WTC11 (cell line): ENCODE measurements around the gene NSL1. TPM values are rescaled to one million over a fixed set of nuclear protein-coding genes. Genes with fewer than 3 reads are reported as not detected.

Experiments
- ATAC-seq: fragments of 200-7000 bp; cut with Tn5 transposase; 2 replicates; pipeline ENCODE4 v1.10.0; 2021; ENCODE audit warnings: mild to moderate bottlenecking, moderate library complexity
- CTCF ChIA-PET: fragments of 300-600 bp; sonication (Branson Sonifier 250); formaldehyde crosslinking; loops from one replicate; lab custom pipeline; 2021; ENCODE audit warnings: antibody characterized with exemption; lab: Charles Lee
- POLR2A ChIA-PET: fragments of 350-600 bp; sonication (Branson Sonifier 250); formaldehyde crosslinking; loops from one replicate; lab custom pipeline; 2021; ENCODE audit warnings: antibody characterized with exemption; lab: Charles Lee
- DNase-seq: peaks from one replicate; pipeline ENCODE4 v3.0.0; 2021; ENCODE audit warnings: low spot score
- H3K27ac Mint-ChIP-seq: 2 replicates; pipeline ENCODE4 v1.8.0; 2021; ENCODE audit warnings: mixed read lengths
- H3K27me3 Mint-ChIP-seq: 2 replicates; pipeline ENCODE4 v1.8.0; 2021; ENCODE audit warnings: low read depth, mild to moderate bottlenecking, moderate library complexity, mixed read lengths
- H3K36me3 Mint-ChIP-seq: 2 replicates; pipeline ENCODE4 v1.8.0; 2021; ENCODE audit warnings: mixed read lengths
- H3K4me1 Mint-ChIP-seq: 2 replicates; pipeline ENCODE4 v1.8.0; 2022; ENCODE audit warnings: mixed read lengths
- H3K4me3 Mint-ChIP-seq: 2 replicates; pipeline ENCODE4 v1.8.0; 2021; ENCODE audit warnings: mild to moderate bottlenecking, moderate library complexity, mixed read lengths
- H3K9me3 Mint-ChIP-seq: 2 replicates; pipeline ENCODE4 v1.8.0; 2021; ENCODE audit warnings: mixed read lengths
- ELF4 ChIP-seq: sonication (generic); formaldehyde crosslinking; IDR thresholded peaks from 2 replicates; pipeline ENCODE4 v1.8.1; 2022; ENCODE audit warnings: low read depth, mild to moderate bottlenecking, moderate library complexity, missing genetic modification reagents
- FOXP1 ChIP-seq: sonication (generic); formaldehyde crosslinking; IDR thresholded peaks from 2 replicates; pipeline ENCODE4 v1.8.0; 2022; ENCODE audit warnings: missing genetic modification reagents, mild to moderate bottlenecking, moderate library complexity, borderline replicate concordance
- GTF2I ChIP-seq: fragments of 250-450 bp; sonication (Bioruptor Pico); conservative IDR thresholded peaks from 2 replicates; pipeline ENCODE4 v1.4.0; 2021; ENCODE audit warnings: mild to moderate bottlenecking
- HMGA2 ChIP-seq: fragments of 250-450 bp; sonication (Bioruptor Pico); IDR thresholded peaks from 2 replicates; pipeline ENCODE4 v1.4.0; 2021; ENCODE audit warnings: mild to moderate bottlenecking, moderate library complexity
- KAT7 ChIP-seq: sonication (generic); formaldehyde crosslinking; IDR thresholded peaks from 2 replicates; pipeline ENCODE4 v1.8.1; 2023; ENCODE audit warnings: missing genetic modification reagents, mild to moderate bottlenecking, borderline replicate concordance
- SP1 ChIP-seq: sonication (generic); formaldehyde crosslinking; conservative IDR thresholded peaks from 2 replicates; pipeline ENCODE4 v1.8.1; 2022; ENCODE audit warnings: missing genetic modification reagents
- TEAD1 ChIP-seq: sonication (generic); formaldehyde crosslinking; IDR thresholded peaks from 2 replicates; pipeline ENCODE4 v1.8.0; 2022; ENCODE audit warnings: mild to moderate bottlenecking, missing genetic modification reagents
- ZNF219 ChIP-seq: sonication (generic); formaldehyde crosslinking; IDR thresholded peaks from 2 replicates; pipeline ENCODE4 v1.8.0; 2023; ENCODE audit warnings: missing genetic modification reagents, mild to moderate bottlenecking, borderline replicate concordance
- total RNA-seq: library from RNA; stranded (reverse); gene quantifications from 3 replicates; pipeline ENCODE4 v1.2.3, GENCODE V29; 2021
- TF ChIP-seq, protein P1 (sequence below): sonication (generic); formaldehyde crosslinking; IDR thresholded peaks from 2 replicates; pipeline ENCODE4 v1.8.0; 2022; ENCODE audit warnings: missing genetic modification reagents
- TF ChIP-seq, protein P2 (sequence below): sonication (generic); formaldehyde crosslinking; IDR thresholded peaks from 2 replicates; pipeline ENCODE4 v1.8.1; 2023; ENCODE audit warnings: mild to moderate bottlenecking, moderate library complexity, missing genetic modification reagents
- TF ChIP-seq, protein P3 (sequence below): sonication (generic); formaldehyde crosslinking; IDR thresholded peaks from 2 replicates; pipeline ENCODE4 v1.8.1; 2023; ENCODE audit warnings: mild to moderate bottlenecking, missing genetic modification reagents
- TF ChIP-seq, protein P4 (sequence below): sonication (generic); formaldehyde crosslinking; IDR thresholded peaks from 2 replicates; pipeline ENCODE4 v1.8.1; 2022; ENCODE audit warnings: low read depth, mild to moderate bottlenecking, moderate library complexity, missing genetic modification reagents, borderline replicate concordance
- TF ChIP-seq, protein P5 (sequence below): sonication (generic); formaldehyde crosslinking; conservative IDR thresholded peaks from 2 replicates; pipeline ENCODE4 v1.8.1; 2023; ENCODE audit warnings: mild to moderate bottlenecking, low read depth, missing genetic modification reagents, moderate library complexity
- TF ChIP-seq, protein P6 (sequence below): fragments of 250-450 bp; sonication (Bioruptor Pico); IDR thresholded peaks from 2 replicates; pipeline ENCODE4 v1.8.0; 2021; ENCODE audit warnings: mild to moderate bottlenecking
- TF ChIP-seq, protein P7 (sequence below): sonication (generic); formaldehyde crosslinking; IDR thresholded peaks from 2 replicates; pipeline ENCODE4 v1.8.1; 2023; ENCODE audit warnings: mild to moderate bottlenecking, missing genetic modification reagents, moderate library complexity

Gene NSL1
- total RNA-seq, 1 experiment from 2014 or later: 55.7 TPM

DNA sequence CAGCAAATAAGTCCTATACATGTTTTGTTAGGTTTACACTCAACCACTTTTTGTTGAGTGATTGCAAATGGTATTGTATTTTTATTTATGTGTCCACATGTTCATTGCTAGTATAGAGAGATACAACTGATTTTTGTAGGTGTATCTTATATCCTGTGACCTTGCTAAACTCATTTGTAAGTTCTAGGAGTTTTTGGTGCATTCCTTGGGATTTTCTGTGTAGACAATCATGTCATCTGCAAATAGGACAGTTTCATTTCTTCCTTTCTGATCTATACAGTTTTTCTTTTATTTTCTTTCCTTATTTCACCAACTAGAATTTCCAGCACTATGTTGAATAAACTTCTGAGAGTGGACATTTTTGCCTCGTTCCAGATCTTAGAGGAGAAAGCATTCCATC, 75.4 kb downstream of the NSL1 start (continued):
- TF ChIP-seq, protein P1, sequence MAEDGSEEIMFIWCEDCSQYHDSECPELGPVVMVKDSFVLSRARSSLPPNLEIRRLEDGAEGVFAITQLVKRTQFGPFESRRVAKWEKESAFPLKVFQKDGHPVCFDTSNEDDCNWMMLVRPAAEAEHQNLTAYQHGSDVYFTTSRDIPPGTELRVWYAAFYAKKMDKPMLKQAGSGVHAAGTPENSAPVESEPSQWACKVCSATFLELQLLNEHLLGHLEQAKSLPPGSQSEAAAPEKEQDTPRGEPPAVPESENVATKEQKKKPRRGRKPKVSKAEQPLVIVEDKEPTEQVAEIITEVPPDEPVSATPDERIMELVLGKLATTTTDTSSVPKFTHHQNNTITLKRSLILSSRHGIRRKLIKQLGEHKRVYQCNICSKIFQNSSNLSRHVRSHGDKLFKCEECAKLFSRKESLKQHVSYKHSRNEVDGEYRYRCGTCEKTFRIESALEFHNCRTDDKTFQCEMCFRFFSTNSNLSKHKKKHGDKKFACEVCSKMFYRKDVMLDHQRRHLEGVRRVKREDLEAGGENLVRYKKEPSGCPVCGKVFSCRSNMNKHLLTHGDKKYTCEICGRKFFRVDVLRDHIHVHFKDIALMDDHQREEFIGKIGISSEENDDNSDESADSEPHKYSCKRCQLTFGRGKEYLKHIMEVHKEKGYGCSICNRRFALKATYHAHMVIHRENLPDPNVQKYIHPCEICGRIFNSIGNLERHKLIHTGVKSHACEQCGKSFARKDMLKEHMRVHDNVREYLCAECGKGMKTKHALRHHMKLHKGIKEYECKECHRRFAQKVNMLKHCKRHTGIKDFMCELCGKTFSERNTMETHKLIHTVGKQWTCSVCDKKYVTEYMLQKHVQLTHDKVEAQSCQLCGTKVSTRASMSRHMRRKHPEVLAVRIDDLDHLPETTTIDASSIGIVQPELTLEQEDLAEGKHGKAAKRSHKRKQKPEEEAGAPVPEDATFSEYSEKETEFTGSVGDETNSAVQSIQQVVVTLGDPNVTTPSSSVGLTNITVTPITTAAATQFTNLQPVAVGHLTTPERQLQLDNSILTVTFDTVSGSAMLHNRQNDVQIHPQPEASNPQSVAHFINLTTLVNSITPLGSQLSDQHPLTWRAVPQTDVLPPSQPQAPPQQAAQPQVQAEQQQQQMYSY (CRISPR knock-in tag): no peak
- TF ChIP-seq, protein P2, sequence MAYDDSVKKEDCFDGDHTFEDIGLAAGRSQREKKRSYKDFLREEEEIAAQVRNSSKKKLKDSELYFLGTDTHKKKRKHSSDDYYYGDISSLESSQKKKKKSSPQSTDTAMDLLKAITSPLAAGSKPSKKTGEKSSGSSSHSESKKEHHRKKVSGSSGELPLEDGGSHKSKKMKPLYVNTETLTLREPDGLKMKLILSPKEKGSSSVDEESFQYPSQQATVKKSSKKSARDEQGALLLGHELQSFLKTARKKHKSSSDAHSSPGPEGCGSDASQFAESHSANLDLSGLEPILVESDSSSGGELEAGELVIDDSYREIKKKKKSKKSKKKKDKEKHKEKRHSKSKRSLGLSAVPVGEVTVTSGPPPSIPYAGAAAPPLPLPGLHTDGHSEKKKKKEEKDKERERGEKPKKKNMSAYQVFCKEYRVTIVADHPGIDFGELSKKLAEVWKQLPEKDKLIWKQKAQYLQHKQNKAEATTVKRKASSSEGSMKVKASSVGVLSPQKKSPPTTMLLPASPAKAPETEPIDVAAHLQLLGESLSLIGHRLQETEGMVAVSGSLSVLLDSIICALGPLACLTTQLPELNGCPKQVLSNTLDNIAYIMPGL: no peak
- no peak for TF ChIP-seq GTF2I (CRISPR knock-in tag)
- TF ChIP-seq ELF4 (CRISPR knock-in tag): no peak

DNA sequence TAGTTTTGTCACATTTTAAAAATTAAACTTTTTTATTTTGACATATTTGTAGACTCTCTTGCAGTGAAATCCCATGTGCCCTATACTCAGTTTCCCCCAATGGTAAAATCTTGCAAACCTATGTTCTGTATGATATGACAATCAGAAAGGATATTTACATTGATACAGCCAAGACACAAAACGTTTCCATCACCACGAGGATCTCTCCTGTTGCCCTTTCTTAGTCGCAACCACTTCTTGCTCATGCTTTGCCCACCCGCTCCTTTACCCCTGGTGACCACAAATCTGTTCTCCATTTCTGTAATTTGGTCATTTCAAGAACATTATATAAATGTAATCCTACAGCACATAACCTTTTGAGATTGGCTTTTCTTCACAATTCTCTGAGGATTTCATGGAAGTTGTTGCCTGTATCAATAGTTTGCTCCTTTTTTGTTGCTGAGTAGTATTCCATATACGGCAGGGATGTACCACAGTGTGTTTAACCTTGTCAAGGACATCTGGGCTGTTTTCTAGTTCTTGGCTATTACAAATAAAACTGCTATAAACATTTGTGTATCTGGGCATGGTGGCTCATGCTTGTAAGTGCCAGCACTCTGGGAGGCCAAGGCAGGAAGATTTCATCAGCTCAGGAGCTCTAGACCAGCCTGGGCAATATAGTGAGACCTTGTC, 78.0 kb downstream of the NSL1 start:
- POLR2A ChIA-PET: no interaction called here
- no peak for ATAC-seq
- no peaks in the 10 kb centered on the region for H3K36me3 Mint-ChIP-seq

More for the DNA sequence above, 78.0 kb downstream of the NSL1 start:
- Mint-ChIP-seq H3K9me3 (peaks cover 6% of the 10 kb centered on the region), H3K27me3 (peaks cover 5% of the 10 kb centered on the region)
- TF ChIP-seq, protein P3, sequence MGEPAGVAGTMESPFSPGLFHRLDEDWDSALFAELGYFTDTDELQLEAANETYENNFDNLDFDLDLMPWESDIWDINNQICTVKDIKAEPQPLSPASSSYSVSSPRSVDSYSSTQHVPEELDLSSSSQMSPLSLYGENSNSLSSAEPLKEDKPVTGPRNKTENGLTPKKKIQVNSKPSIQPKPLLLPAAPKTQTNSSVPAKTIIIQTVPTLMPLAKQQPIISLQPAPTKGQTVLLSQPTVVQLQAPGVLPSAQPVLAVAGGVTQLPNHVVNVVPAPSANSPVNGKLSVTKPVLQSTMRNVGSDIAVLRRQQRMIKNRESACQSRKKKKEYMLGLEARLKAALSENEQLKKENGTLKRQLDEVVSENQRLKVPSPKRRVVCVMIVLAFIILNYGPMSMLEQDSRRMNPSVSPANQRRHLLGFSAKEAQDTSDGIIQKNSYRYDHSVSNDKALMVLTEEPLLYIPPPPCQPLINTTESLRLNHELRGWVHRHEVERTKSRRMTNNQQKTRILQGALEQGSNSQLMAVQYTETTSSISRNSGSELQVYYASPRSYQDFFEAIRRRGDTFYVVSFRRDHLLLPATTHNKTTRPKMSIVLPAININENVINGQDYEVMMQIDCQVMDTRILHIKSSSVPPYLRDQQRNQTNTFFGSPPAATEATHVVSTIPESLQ (CRISPR knock-in tag): no peak
- TF ChIP-seq SP1 (no peak), TEAD1 (CRISPR knock-in tag) (no peak), KAT7 (CRISPR knock-in tag) (no peak), ZNF219 (CRISPR knock-in tag) (no peak), FOXP1 (no peak), HMGA2 (no peak)
- TF ChIP-seq, protein P4, sequence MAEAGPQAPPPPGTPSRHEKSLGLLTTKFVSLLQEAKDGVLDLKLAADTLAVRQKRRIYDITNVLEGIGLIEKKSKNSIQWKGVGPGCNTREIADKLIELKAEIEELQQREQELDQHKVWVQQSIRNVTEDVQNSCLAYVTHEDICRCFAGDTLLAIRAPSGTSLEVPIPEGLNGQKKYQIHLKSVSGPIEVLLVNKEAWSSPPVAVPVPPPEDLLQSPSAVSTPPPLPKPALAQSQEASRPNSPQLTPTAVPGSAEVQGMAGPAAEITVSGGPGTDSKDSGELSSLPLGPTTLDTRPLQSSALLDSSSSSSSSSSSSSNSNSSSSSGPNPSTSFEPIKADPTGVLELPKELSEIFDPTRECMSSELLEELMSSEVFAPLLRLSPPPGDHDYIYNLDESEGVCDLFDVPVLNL: no peak
- TF ChIP-seq, protein P5, sequence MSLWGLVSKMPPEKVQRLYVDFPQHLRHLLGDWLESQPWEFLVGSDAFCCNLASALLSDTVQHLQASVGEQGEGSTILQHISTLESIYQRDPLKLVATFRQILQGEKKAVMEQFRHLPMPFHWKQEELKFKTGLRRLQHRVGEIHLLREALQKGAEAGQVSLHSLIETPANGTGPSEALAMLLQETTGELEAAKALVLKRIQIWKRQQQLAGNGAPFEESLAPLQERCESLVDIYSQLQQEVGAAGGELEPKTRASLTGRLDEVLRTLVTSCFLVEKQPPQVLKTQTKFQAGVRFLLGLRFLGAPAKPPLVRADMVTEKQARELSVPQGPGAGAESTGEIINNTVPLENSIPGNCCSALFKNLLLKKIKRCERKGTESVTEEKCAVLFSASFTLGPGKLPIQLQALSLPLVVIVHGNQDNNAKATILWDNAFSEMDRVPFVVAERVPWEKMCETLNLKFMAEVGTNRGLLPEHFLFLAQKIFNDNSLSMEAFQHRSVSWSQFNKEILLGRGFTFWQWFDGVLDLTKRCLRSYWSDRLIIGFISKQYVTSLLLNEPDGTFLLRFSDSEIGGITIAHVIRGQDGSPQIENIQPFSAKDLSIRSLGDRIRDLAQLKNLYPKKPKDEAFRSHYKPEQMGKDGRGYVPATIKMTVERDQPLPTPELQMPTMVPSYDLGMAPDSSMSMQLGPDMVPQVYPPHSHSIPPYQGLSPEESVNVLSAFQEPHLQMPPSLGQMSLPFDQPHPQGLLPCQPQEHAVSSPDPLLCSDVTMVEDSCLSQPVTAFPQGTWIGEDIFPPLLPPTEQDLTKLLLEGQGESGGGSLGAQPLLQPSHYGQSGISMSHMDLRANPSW (CRISPR knock-in tag): no peak
- TF ChIP-seq, protein P6, sequence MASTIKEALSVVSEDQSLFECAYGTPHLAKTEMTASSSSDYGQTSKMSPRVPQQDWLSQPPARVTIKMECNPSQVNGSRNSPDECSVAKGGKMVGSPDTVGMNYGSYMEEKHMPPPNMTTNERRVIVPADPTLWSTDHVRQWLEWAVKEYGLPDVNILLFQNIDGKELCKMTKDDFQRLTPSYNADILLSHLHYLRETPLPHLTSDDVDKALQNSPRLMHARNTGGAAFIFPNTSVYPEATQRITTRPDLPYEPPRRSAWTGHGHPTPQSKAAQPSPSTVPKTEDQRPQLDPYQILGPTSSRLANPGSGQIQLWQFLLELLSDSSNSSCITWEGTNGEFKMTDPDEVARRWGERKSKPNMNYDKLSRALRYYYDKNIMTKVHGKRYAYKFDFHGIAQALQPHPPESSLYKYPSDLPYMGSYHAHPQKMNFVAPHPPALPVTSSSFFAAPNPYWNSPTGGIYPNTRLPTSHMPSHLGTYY: no peak
- TF ChIP-seq, protein P7, sequence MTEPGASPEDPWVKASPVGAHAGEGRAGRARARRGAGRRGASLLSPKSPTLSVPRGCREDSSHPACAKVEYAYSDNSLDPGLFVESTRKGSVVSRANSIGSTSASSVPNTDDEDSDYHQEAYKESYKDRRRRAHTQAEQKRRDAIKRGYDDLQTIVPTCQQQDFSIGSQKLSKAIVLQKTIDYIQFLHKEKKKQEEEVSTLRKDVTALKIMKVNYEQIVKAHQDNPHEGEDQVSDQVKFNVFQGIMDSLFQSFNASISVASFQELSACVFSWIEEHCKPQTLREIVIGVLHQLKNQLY: no peak
- TF ChIP-seq, all 79 proteins: peak for 0
- Mint-ChIP-seq H3K27ac (no peak overlapping the region), H3K4me1 (peaks cover 4% of the 10 kb centered on the region), H3K4me3 (no peak overlapping the region)
- no peak for DNase-seq
- CTCF ChIA-PET: interaction anchor here (1.4 kb wide), 1 partner anchor 49 kb away, joined by 3 read pairs; no protein-coding TSS in a partner anchor
